ENCODE measurements around the gene RGL4. TPM values are rescaled to one million over a fixed set of nuclear protein-coding genes. Genes with fewer than 3 reads are reported as not detected.

RGL4 gene
- total and polyA plus RNA-seq, 8 donors: 0.15 to 5.8 (median 4.4) TPM

GRCh38 chr22:23697031-23697970 lies 6.5 kb downstream of the RGL4 start:
- DNase-seq (peak in 1 of 4 donors; percentile 54), ATAC-seq (no peak)
- Histone ChIP-seq H3K27ac (peak overlapping the region in 1 of 2 donors; percentile 89), H3K9me3 (no peaks in the 10 kb centered on the region), H3K4me3 (peak overlapping the region in 1 of 2 donors; percentile 29), H3K27me3 (no peaks in the 10 kb centered on the region), H3K36me3 (peaks cover 0 to 78% of the 10 kb centered on the region in 2 donors), H3K4me1 (peaks cover 0 to 24% of the 10 kb centered on the region in 2 donors)
- TF ChIP-seq CTCF (IDR thresholded peaks at IDR 0.05): no peak
- intact Hi-C loops (cut with DNase I): no loop called here

- intact Hi-C loops (cut with DNase I): no loop called here
- peak overlapping the region in 1 of 2 donors; percentile 89 for H3K27ac ChIP-seq
- H3K36me3 ChIP-seq: peaks cover 0 to 77% of the 10 kb centered on the region in 2 donors
- H3K4me1 ChIP-seq: peaks cover 0 to 24% of the 10 kb centered on the region in 2 donors
- peak in 1 of 4 donors; percentile 23 for DNase-seq
- no peak overlapping the region for H3K4me3 ChIP-seq
- no peaks in the 10 kb centered on the region for H3K9me3 ChIP-seq
- no peak for ATAC-seq
- H3K27me3 ChIP-seq: no peaks in the 10 kb centered on the region
- TF ChIP-seq CTCF (IDR thresholded peaks at IDR 0.05): no peak
Observed at GRCh38 chr22:23698094-23698493, 7.3 kb downstream of the RGL4 start.

- H3K9me3 ChIP-seq: no peaks in the 10 kb centered on the region
- no peak overlapping the region for H3K27ac ChIP-seq
- H3K4me3 ChIP-seq: no peak overlapping the region
- ATAC-seq: no peak
- no peak for TF ChIP-seq CTCF (IDR thresholded peaks at IDR 0.05)
- intact Hi-C loops (cut with DNase I): no loop called here
- peaks cover 0 to 76% of the 10 kb centered on the region in 2 donors for H3K36me3 ChIP-seq
- H3K27me3 ChIP-seq: no peaks in the 10 kb centered on the region
- DNase-seq: peak in 1 of 4 donors; percentile 61
- peaks cover 0 to 24% of the 10 kb centered on the region in 2 donors for H3K4me1 ChIP-seq
Observed at GRCh38 chr22:23698673-23699235, 7.9 kb downstream of the RGL4 start.

- no peak overlapping the region for H3K4me3 ChIP-seq
- H3K9me3 ChIP-seq: no peaks in the 10 kb centered on the region
- ATAC-seq (no peak), DNase-seq (no peak)
- H3K27me3 ChIP-seq: no peaks in the 10 kb centered on the region
- intact Hi-C loops (cut with DNase I): no loop called here
- H3K4me1 ChIP-seq: peaks cover 0 to 12% of the 10 kb centered on the region in 2 donors
- no peak overlapping the region for H3K27ac ChIP-seq
- TF ChIP-seq CTCF (IDR thresholded peaks at IDR 0.05): no peak
- H3K36me3 ChIP-seq: peaks cover 0 to 76% of the 10 kb centered on the region in 2 donors
Observed at GRCh38 chr22:23700706-23701105, 9.9 kb downstream of the RGL4 start.

GRCh38 chr22:23704062-23704461 lies 13.2 kb downstream of the RGL4 start:
- no peaks in the 10 kb centered on the region for H3K4me1 ChIP-seq
- intact Hi-C loops (cut with DNase I): no loop called here
- no peak for TF ChIP-seq CTCF (IDR thresholded peaks at IDR 0.05)
- H3K4me3 ChIP-seq: no peak overlapping the region
- no peaks in the 10 kb centered on the region for H3K27me3 ChIP-seq
- no peak overlapping the region for H3K27ac ChIP-seq
- ATAC-seq (no peak), DNase-seq (no peak)
- no peaks in the 10 kb centered on the region for H3K9me3 ChIP-seq
- peaks cover 0 to 93% of the 10 kb centered on the region in 2 donors for H3K36me3 ChIP-seq
